ENCODE measurements around the gene DDIT4L. TPM values are rescaled to one million over a fixed set of nuclear protein-coding genes. Genes with fewer than 3 reads are reported as not detected.

DDIT4L gene
- total and polyA plus RNA-seq, 10 of the 15 experiments (the other 5 are each of a cell fraction or from before 2014, with no cell fraction given): 0.02 to 0.08 TPM; not detected in 8

GRCh38 chr4:100187781-100188180, 2.5 kb downstream of the DDIT4L start:
- intact Hi-C loops (cut with micrococcal nuclease; ENCODE audit: unreplicated experiment) (no loop called here), in situ Hi-C loops (cut with MboI) (no loop called here)
- ChIA-PET RAD21 (ENCODE audit: unreplicated experiment) (no interaction called here), SMC1A (ENCODE audit: uncharacterized antibody, unreplicated experiment) (interaction anchor here (1.3 to 1.7 kb wide), 3 partner anchors 13 to 119 kb away, joined by 3 to 4 read pairs (median 3); no protein-coding TSS in a partner anchor), POLR2A (no interaction called here), CTCF (interaction anchor here (1.1 to 1.2 kb wide), 2 partner anchors 8 to 94 kb away, joined by 3 read pairs; no protein-coding TSS in a partner anchor)
- Histone ChIP-seq H3K79me2 (ENCODE audit: control insufficient read depth, insufficient read depth, low read length) (no peaks in the 10 kb centered on the region), H4K20me1 (ENCODE audit: control insufficient read depth, insufficient read depth) (no peaks in the 10 kb centered on the region), H3K4me3 (no peak overlapping the region), H2AFZ (ENCODE audit: control insufficient read depth, low read depth, low read length) (no peak overlapping the region), H3K9ac (ENCODE audit: control insufficient read depth, insufficient read depth, low read length) (no peak overlapping the region), H3K9me3 (replicated peaks; ENCODE audit: control insufficient read depth, insufficient read depth, low read length) (no peaks in the 10 kb centered on the region), H3K36me3 (ENCODE audit: control insufficient read depth in 2 of 2, insufficient read depth in 2 of 2, low read length in 1 of 2) (no peaks in the 10 kb centered on the region), H3K4me1 (ENCODE audit: control insufficient read depth, insufficient read depth, low read length) (no peaks in the 10 kb centered on the region), H3K4me2 (ENCODE audit: control insufficient read depth, insufficient read depth) (no peak overlapping the region), H3K27ac (ENCODE audit: control insufficient read depth, insufficient read depth) (no peak overlapping the region), H3K27me3 (replicated peaks in 1 of 2; ENCODE audit: control insufficient read depth in 2 of 2, insufficient read depth in 2 of 2, low read length in 1 of 2) (peaks cover 8% of the 10 kb centered on the region in 2 experiments)
- WGBS (ENCODE audit: insufficient coverage, insufficient replicate concordance, low lambda C conversion rate, missing lambda C conversion rate): 55% methylated on average over 9 of the region's 9 CpGs
- BruUV-seq (replicated peaks): no TSS peak
- TF ChIP-seq SUPT20H (IDR thresholded peaks at IDR 0.05; ENCODE audit: borderline replicate concordance, control insufficient read depth, low read depth, low read length) (no peak), NFYA (IDR thresholded peaks at IDR 0.05; ENCODE audit: borderline replicate concordance, low read depth, low read length) (no peak), NFXL1 (IDR thresholded peaks at IDR 0.05; ENCODE audit: borderline replicate concordance) (no peak), ZBED1 (IDR thresholded peaks at IDR 0.05; ENCODE audit: borderline replicate concordance) (no peak), NR2C2 (IDR thresholded peaks at IDR 0.05; ENCODE audit: borderline replicate concordance, control insufficient read depth, insufficient read length, low read depth) (no peak), FOXM1 (IDR thresholded peaks at IDR 0.05; ENCODE audit: low read depth, low read length) (no peak), CHD2 (IDR thresholded peaks at IDR 0.05; ENCODE audit: borderline replicate concordance, low read depth, low read length) (no peak), GATAD2B (conservative IDR thresholded peaks at IDR 0.05; ENCODE audit: low read depth) (no peak), MTA3 (IDR thresholded peaks at IDR 0.05; ENCODE audit: borderline replicate concordance, low read length) (no peak), NR2F1 (conservative IDR thresholded peaks at IDR 0.05) (no peak), IKZF1 (conservative IDR thresholded peaks at IDR 0.05) (no peak), SIN3A (IDR thresholded peaks at IDR 0.05; ENCODE audit: low read depth, low read length) (no peak), JUND (IDR thresholded peaks at IDR 0.05; ENCODE audit: low read depth, low read length) (no peak)
- TF ChIP-seq, protein P1, sequence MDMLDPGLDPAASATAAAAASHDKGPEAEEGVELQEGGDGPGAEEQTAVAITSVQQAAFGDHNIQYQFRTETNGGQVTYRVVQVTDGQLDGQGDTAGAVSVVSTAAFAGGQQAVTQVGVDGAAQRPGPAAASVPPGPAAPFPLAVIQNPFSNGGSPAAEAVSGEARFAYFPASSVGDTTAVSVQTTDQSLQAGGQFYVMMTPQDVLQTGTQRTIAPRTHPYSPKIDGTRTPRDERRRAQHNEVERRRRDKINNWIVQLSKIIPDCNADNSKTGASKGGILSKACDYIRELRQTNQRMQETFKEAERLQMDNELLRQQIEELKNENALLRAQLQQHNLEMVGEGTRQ (IDR thresholded peaks at IDR 0.05; ENCODE audit: borderline replicate concordance, low read depth, low read length): no peak
- TF ChIP-seq, protein P2, sequence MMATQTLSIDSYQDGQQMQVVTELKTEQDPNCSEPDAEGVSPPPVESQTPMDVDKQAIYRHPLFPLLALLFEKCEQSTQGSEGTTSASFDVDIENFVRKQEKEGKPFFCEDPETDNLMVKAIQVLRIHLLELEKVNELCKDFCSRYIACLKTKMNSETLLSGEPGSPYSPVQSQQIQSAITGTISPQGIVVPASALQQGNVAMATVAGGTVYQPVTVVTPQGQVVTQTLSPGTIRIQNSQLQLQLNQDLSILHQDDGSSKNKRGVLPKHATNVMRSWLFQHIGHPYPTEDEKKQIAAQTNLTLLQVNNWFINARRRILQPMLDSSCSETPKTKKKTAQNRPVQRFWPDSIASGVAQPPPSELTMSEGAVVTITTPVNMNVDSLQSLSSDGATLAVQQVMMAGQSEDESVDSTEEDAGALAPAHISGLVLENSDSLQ (IDR thresholded peaks at IDR 0.05): no peak
- TF ChIP-seq, protein P3, sequence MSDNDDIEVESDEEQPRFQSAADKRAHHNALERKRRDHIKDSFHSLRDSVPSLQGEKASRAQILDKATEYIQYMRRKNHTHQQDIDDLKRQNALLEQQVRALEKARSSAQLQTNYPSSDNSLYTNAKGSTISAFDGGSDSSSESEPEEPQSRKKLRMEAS (IDR thresholded peaks at IDR 0.05; ENCODE audit: low read depth, low read length): no peak
- TF ChIP-seq, protein P4, sequence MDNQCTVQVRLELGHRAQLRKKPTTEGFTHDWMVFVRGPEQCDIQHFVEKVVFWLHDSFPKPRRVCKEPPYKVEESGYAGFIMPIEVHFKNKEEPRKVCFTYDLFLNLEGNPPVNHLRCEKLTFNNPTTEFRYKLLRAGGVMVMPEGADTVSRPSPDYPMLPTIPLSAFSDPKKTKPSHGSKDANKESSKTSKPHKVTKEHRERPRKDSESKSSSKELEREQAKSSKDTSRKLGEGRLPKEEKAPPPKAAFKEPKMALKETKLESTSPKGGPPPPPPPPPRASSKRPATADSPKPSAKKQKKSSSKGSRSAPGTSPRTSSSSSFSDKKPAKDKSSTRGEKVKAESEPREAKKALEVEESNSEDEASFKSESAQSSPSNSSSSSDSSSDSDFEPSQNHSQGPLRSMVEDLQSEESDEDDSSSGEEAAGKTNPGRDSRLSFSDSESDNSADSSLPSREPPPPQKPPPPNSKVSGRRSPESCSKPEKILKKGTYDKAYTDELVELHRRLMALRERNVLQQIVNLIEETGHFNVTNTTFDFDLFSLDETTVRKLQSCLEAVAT (IDR thresholded peaks at IDR 0.05): no peak
- ATAC-seq: no peak
- FAIRE-seq: no peak
- DNase-seq (ENCODE audit: low read depth, low spot score): no peak
